ENCODE data around the gene CLN5.
A peak's percentile ranks its signal among the peaks of the same experiment; 100 is the strongest.
"Not testable (repeated sequence)": the region's sequence is repeated elsewhere in the genome, so short reads cannot be mapped to it uniquely, and the experiment has no call there.

CLN5 gene

DNA sequence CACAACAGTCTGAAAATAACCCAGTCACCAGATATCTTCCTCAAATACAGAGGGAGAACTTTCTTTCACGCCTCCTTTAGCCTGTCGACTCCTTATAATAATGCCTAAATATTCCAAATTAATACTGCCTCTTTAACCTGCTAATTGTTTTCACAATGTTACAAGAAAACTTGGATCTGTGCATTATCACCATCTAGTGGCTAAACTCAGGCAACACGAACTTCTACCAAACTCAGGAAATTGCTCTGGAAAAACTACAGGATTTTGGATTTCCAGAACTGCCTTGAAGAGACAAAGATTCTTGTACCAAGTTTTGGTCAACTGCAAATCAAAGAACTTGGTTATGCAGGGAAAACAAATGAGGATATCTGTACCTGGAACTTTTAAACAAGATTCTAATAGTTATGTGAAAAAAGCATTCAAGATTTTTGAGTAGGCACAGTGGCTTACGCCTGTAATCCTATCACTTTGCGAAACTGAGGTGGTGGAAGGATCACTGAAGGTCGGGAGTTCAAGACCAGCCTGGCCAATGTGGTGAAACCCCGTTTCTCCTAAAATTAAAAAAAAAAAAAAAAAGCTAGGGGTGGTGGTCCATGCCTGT is 10.8 kb downstream of the CLN5 start:
- DNase-seq = no peak
- in situ Hi-C loops (cut with HindIII; ENCODE audit: low pct_ligation_motif_present, low sequenced_read_pairs) = no loop called here
- Histone ChIP-seq H3K4me3 (ENCODE audit: low read depth, low read length) (no peak overlapping the region), H3K27me3 (replicated peaks) (no peaks in the 10 kb centered on the region), H3K36me3 (replicated peaks) (peaks cover 26% of the 10 kb centered on the region), H3K27ac (no peak overlapping the region)
- TF ChIP-seq, protein P1, sequence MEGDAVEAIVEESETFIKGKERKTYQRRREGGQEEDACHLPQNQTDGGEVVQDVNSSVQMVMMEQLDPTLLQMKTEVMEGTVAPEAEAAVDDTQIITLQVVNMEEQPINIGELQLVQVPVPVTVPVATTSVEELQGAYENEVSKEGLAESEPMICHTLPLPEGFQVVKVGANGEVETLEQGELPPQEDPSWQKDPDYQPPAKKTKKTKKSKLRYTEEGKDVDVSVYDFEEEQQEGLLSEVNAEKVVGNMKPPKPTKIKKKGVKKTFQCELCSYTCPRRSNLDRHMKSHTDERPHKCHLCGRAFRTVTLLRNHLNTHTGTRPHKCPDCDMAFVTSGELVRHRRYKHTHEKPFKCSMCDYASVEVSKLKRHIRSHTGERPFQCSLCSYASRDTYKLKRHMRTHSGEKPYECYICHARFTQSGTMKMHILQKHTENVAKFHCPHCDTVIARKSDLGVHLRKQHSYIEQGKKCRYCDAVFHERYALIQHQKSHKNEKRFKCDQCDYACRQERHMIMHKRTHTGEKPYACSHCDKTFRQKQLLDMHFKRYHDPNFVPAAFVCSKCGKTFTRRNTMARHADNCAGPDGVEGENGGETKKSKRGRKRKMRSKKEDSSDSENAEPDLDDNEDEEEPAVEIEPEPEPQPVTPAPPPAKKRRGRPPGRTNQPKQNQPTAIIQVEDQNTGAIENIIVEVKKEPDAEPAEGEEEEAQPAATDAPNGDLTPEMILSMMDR (IDR thresholded peaks at IDR 0.05; ENCODE audit: low read depth, low read length, missing control alignments) = peak; percentile 63

DNA sequence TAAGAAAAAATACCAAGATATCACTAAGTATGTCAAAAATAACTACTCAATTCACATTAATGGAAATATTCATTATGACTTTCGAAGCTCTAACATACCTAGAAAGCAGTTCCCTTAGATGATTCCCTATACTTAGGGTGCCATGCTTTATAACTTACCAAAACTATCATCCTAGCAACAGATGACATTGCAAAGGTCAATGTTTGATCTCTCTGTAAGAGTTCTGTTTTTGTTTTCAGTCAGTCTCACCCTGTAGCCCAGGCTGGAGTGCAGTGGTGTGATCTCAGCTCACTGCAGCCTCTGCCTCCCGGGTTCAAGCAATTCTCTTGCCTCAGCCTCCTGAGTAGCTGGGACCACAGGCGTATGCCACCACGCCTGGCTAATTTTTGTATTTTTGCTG is 16.5 kb downstream of the CLN5 start:
- in situ Hi-C loops (cut with HindIII; ENCODE audit: low pct_ligation_motif_present, low sequenced_read_pairs); H3K27ac ChIP-seq; H3K27me3 ChIP-seq (replicated peaks); H3K4me3 ChIP-seq (ENCODE audit: low read depth, low read length); DNase-seq: not testable (repeated sequence)
- peaks cover 44% of the 10 kb centered on the region for H3K36me3 ChIP-seq (replicated peaks)

DNA sequence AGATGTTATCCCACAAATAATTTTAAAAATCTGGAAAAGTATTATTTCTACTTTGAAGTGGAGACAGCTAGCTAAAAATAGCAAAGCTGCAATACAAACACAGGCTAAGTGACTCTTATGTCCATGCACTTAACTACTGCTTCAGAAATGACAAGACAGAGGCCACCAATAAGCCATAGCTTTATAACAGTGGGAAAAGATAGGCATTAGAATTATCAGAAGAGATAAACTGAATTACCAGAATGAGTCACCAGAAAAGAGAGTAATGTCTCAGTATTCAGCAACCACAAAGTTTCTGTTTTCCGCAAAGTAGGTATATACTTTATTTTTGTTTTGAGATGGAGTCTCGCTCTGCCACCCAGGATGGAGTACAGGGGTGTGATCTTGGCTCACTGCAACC is 17.1 kb downstream of the CLN5 start:
- DNase-seq = no peak
- in situ Hi-C loops (cut with HindIII; ENCODE audit: low pct_ligation_motif_present, low sequenced_read_pairs) = no loop called here
- no peak overlapping the region for H3K27ac ChIP-seq
- TF ChIP-seq, protein P1 (IDR thresholded peaks at IDR 0.05; ENCODE audit: low read depth, low read length, missing control alignments) = no peak
- no peak overlapping the region for H3K4me3 ChIP-seq (ENCODE audit: low read depth, low read length)
- H3K27me3 ChIP-seq (replicated peaks) = no peaks in the 10 kb centered on the region
- H3K36me3 ChIP-seq (replicated peaks) = peaks cover 51% of the 10 kb centered on the region

DNA sequence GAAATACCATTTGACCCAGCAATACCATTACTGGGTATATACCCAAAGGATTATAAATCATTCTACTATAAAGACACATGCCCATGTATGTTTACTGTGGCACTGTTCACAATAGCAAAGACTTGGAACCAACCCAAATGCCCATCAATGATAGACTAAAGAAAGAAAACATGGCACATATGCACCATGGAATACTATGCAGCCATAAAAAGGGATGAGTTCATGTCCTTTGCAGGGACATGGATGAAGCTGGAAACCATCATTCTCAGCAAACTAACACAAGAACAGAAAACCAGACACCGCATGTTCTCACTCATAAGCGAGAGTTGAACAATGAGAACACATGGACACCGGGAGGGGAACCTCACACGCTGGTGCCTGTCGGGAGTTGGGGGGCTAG is 17.8 kb downstream of the CLN5 start:
- H3K27me3 ChIP-seq (replicated peaks); in situ Hi-C loops (cut with HindIII; ENCODE audit: low pct_ligation_motif_present, low sequenced_read_pairs); H3K27ac ChIP-seq; DNase-seq; H3K4me3 ChIP-seq (ENCODE audit: low read depth, low read length): not testable (repeated sequence)
- peaks cover 58% of the 10 kb centered on the region for H3K36me3 ChIP-seq (replicated peaks)

DNA sequence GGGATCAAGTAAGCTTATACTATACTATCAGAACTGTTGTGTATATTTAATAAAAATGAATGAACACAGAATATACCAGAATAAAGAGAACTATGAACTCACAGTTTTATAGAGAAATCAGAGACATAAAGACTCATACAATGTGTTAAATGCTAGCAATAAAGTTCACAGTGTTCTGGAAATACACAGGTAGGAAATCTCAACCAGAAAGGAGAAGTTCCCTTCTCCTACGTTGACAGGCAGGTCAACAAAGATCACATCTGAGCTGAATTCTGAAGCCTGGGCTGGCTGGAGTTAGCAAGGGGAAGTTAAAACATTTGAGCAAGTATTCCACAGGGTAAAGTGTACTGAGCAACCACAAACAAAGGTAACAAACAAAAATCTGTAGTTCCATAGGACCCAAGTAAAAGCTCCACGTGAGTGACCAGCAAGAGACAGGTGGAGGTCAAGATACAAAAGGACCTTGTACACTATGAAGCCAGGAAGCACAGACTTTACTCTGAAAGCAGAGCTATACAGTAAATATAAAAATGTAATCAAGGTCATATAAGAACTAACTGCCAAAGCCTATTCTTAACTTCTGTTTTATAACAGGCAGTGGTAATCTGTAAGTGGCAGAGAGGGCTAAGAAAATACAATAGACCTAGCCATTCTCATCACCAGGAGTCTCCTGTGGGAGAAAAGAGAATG is 22.1 kb downstream of the CLN5 start:
- DNase-seq = no peak
- Histone ChIP-seq H3K36me3 (replicated peaks) (peaks cover 67% of the 10 kb centered on the region), H3K27me3 (replicated peaks) (no peaks in the 10 kb centered on the region), H3K27ac (no peak overlapping the region), H3K4me3 (ENCODE audit: low read depth, low read length) (no peak overlapping the region)
- in situ Hi-C loops (cut with HindIII; ENCODE audit: low pct_ligation_motif_present, low sequenced_read_pairs) = no loop called here
- TF ChIP-seq, protein P1 (IDR thresholded peaks at IDR 0.05; ENCODE audit: low read depth, low read length, missing control alignments) = no peak

DNA sequence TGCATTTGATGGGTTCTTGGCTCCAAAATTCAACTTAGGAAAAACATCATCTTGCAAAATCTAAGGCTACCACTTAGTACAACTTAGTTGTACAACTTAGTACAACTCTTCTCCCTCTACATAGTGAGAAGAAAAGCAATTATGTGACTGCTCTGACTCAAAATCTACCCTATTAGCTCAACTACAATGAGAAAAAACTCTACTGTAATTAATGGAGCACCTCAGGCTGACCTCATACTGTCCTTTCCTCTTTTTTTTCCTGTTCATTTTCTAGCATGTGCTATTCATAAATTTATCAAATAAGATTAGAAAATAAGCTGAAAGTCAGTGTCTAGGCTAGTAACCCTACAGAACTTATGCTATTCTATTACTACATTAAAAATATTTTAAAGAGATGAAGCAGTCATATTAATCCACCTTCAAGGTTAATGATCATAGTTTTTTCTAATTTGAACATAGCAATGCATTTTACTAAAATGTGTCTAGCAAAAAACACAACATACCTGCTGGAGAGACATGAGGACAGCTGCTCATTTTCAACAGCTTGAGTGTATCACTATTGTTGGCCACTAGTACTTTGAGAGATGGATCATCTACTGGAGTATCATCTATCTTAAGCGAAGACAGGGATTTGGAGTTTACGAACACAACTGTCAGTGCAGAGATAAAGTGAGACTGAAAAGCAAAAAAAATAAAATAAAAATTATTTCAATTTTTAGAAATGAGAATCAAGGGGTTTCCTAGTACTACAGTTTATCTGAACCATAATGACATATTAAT is 23.2 kb downstream of the CLN5 start:
- H3K27me3 ChIP-seq (replicated peaks) = no peaks in the 10 kb centered on the region
- in situ Hi-C loops (cut with HindIII; ENCODE audit: low pct_ligation_motif_present, low sequenced_read_pairs) = no loop called here
- H3K27ac ChIP-seq = no peak overlapping the region
- TF ChIP-seq, protein P1 (IDR thresholded peaks at IDR 0.05; ENCODE audit: low read depth, low read length, missing control alignments) = no peak
- H3K36me3 ChIP-seq (replicated peaks) = peaks cover 58% of the 10 kb centered on the region
- H3K4me3 ChIP-seq (ENCODE audit: low read depth, low read length) = no peak overlapping the region
- no peak for DNase-seq
